GM12892 (cell line): Measurements from ENCODE around the gene DAB1.

Source experiments
- POLR2A ChIP-seq: IDR thresholded peaks from 2 replicates; pipeline ENCODE4 v1.6.1; 2011; ENCODE audit warnings: low read depth, low read length, control low read depth
- TAF1 ChIP-seq: IDR thresholded peaks from 2 replicates; pipeline ENCODE4 v1.6.1; 2011; ENCODE audit warnings: low read depth, mild to moderate bottlenecking, control low read depth, low read length, borderline replicate concordance

DNA sequence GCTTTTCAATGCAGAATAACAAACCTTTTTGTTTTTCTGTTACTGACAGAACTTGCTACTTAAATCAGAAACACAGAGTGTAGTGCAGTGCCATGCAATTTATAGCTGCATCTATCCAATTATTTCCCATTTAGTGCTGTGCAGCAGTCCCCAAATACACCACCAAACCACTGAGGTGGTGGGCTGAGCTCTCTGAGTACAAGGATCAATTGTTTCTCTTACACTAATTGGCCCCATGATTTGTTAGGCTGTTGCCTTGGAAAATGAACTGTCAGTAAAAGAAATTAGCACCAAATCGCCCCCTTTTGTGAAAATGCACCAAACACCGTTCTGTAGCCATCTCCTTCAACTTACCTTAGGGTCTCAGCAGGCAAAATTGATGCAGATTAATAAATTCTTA is 339.2 kb downstream of the DAB1 start:
- TF ChIP-seq TAF1 (no peak), POLR2A (no peak)
